HepG2 (cell line): ENCODE results near the gene COPZ1. TPM values are rescaled to one million over a fixed set of nuclear protein-coding genes. Genes with fewer than 3 reads are reported as not detected.

ENCODE experiments used
- BORCS8-MEF2B ChIP-seq: sonication (generic); formaldehyde crosslinking; IDR thresholded peaks from 2 replicates; pipeline ENCODE4 v1.8.0; 2022; ENCODE audit warnings: mild to moderate bottlenecking, missing genetic modification reagents
- DMAP1 ChIP-seq: IDR thresholded peaks from 2 replicates; pipeline ENCODE4 v1.6.1; 2016
- FOXA3 ChIP-seq: IDR thresholded peaks from 2 replicates; pipeline ENCODE4 v1.6.1; 2016; ENCODE audit warnings: missing genetic modification reagents, missing compliant biosample characterization
- HIVEP1 ChIP-seq: sonication (generic); formaldehyde crosslinking; IDR thresholded peaks from 2 replicates; pipeline ENCODE4 v1.4.0; 2020; ENCODE audit warnings: mild to moderate bottlenecking, missing genetic modification reagents
- ISX ChIP-seq: sonication (generic); formaldehyde crosslinking; conservative IDR thresholded peaks from 2 replicates; pipeline ENCODE4 v1.5.0; 2020; ENCODE audit warnings: missing genetic modification reagents
- MEIS1 ChIP-seq: sonication (generic); formaldehyde crosslinking; IDR thresholded peaks from 2 replicates; pipeline ENCODE4 v1.9.0; 2021; ENCODE audit warnings: mild to moderate bottlenecking, missing genetic modification reagents, moderate library complexity, borderline replicate concordance
- POGZ ChIP-seq: sonication (generic); formaldehyde crosslinking; IDR thresholded peaks from 2 replicates; pipeline ENCODE4 v1.4.0; 2020; ENCODE audit warnings: mild to moderate bottlenecking, missing genetic modification reagents
- SMAD9 ChIP-seq: sonication (generic); formaldehyde crosslinking; IDR thresholded peaks from 2 replicates; pipeline ENCODE4 v1.5.1; 2020; ENCODE audit warnings: mild to moderate bottlenecking, missing genetic modification reagents
- SOX6 ChIP-seq, 2 experiments: fragments of 450-650 bp in 1 of 2; sonication (generic) in 1 of 2; formaldehyde crosslinking in 1 of 2; IDR thresholded peaks; 2 replicates each; pipeline versions ENCODE4 v1.4.0 to v1.6.1; 2017 to 2020; ENCODE audit warnings: antibody characterized with exemption in 1 of 2, mild to moderate bottlenecking in 1 of 2, missing genetic modification reagents in 1 of 2
- SP140L ChIP-seq: sonication (generic); formaldehyde crosslinking; IDR thresholded peaks from 2 replicates; pipeline ENCODE4 v1.4.0; 2020; ENCODE audit warnings: missing genetic modification reagents, borderline replicate concordance
- TGIF2 ChIP-seq: IDR thresholded peaks from 2 replicates; pipeline ENCODE4 v1.6.1; 2016; ENCODE audit warnings: control low read depth, missing compliant biosample characterization
- ZBTB38 ChIP-seq: sonication (generic); formaldehyde crosslinking; IDR thresholded peaks from 2 replicates; pipeline ENCODE4 v1.5.1; 2020; ENCODE audit warnings: mild to moderate bottlenecking, missing genetic modification reagents
- ZNF335 ChIP-seq: sonication (generic); formaldehyde crosslinking; IDR thresholded peaks from 2 replicates; pipeline ENCODE4 v1.4.0; 2020; ENCODE audit warnings: missing genetic modification reagents
- ZNF616 ChIP-seq: sonication (generic); formaldehyde crosslinking; IDR thresholded peaks from 2 replicates; pipeline ENCODE4 v1.5.0; 2020; ENCODE audit warnings: low read depth, mild to moderate bottlenecking, missing genetic modification reagents
- ZNF746 ChIP-seq: sonication (generic); formaldehyde crosslinking; IDR thresholded peaks from 2 replicates; pipeline ENCODE4 v1.8.0; 2022; ENCODE audit warnings: mild to moderate bottlenecking, missing genetic modification reagents
- ZNF766 ChIP-seq: sonication (generic); formaldehyde crosslinking; IDR thresholded peaks from 2 replicates; pipeline ENCODE4 v1.5.0; 2020; ENCODE audit warnings: missing genetic modification reagents, borderline replicate concordance
- polyA plus RNA-seq, 8 experiments: library from polyadenylated mRNA; depleted of rRNA in 3 of 8; stranded (reverse) in 7 of 8; unstranded in 1 of 8; fragments of >200 nt; fragmentation: Illumina TruSeq in 4 of 8; extraction: Trizol in 4 of 8; gene quantifications; 2 replicates each; pipeline versions ENCODE4 v1.2.1 to v1.2.3, GENCODE V29; 2011 to 2016; ENCODE audit warnings: low read depth in 4 of 8, missing spikeins in 1 of 8, mixed read lengths in 1 of 8; ENCODE audit not compliant: insufficient read depth in 1 of 8
- total RNA-seq, 5 experiments: library from RNA; depleted of rRNA; stranded (reverse); fragments of >200 nt; fragmentation: Illumina TruSeq; extraction: Trizol; gene quantifications; 2 replicates each; pipeline ENCODE4 v1.2.3, GENCODE V29; 2016; ENCODE audit warnings: low read depth in 1 of 5
- TF ChIP-seq, protein P1 (sequence below): sonication (generic); formaldehyde crosslinking; IDR thresholded peaks from 2 replicates; pipeline ENCODE4 v1.5.0; 2020; ENCODE audit warnings: missing genetic modification reagents
- TF ChIP-seq, protein P2 (sequence below): sonication (generic); formaldehyde crosslinking; IDR thresholded peaks from 2 replicates; pipeline ENCODE4 v1.4.0; 2020; ENCODE audit warnings: low read depth, missing genetic modification reagents
- TF ChIP-seq, protein P3 (sequence below): fragments of 450-650 bp; IDR thresholded peaks from 2 replicates; pipeline ENCODE4 v1.6.1; 2017; ENCODE audit warnings: mild to moderate bottlenecking
- TF ChIP-seq, protein P4 (sequence below): sonication (generic); formaldehyde crosslinking; IDR thresholded peaks from 2 replicates; pipeline ENCODE4 v1.4.0; 2020; ENCODE audit warnings: missing genetic modification reagents

Gene COPZ1
- total and polyA plus RNA-seq, 2 of the 13 experiments (the other 11 are each of a cell fraction or from before 2014, with no cell fraction given) = 125 to 184 TPM

DNA sequence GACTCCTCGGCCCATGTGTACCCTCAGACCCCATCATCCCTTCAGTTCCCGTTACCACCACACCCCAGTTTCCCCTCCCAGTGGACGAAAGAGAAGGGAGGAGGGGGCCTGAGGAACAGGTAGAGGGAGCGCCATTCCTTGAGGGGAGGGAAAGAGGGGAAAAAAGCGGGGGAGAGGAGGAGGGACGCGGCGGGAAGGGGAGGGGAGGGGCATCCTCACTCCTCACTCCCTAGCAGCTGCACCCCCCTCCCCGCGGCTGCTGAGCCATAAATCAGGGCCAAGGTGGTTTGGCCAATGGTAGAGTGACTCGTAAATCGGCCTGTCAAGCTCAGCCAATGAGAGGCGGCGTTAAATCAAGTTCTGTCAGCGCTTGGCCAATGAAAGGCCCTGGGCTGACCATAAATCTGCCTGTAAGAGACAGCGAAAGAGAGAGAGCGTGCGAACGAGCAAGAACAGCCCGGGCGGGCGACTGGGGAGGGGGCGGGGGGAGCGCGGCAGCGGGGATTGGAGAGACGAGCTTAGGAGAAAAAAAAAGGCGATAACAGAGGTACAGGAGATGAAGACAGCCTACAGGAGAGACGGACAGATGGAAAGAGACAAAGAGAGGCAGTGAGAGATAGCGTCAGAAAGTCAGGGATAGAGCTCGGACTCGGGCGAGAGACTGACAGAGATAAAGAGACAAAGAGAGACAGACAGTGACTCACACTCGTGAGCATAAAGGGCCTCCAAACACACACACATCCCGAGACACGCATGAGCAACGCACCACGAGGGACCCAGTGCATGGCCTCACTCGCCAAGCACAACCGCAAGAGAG is 34.2 kb downstream of the COPZ1 start (continued):
- TF ChIP-seq ZNF766 (no peak), FOXA3 (CRISPR knock-in tag) (no peak; the same call in 1 of the 2 replicates), SP140L (CRISPR knock-in tag) (no peak), HIVEP1 (CRISPR knock-in tag) (peak; percentile 45; the same call in 1 of the 2 replicates), ZNF746 (peak; percentile 70; the same call in 1 of the 2 replicates), ZNF616 (no peak), ZBTB38 (0 out of 2 replicates have a peak, but pooled peaks have one; percentile 13), POGZ (CRISPR knock-in tag) (peak; percentile 68; the same call in 1 of the 2 replicates), SOX6 (IDR thresholded peaks at IDR 0.05) (no peak), SOX6 (CRISPR knock-in tag; IDR thresholded peaks at IDR 0.05) (peak; percentile 31; the same call in 1 of the 2 replicates), MEIS1 (CRISPR knock-in tag) (peak; percentile 85), TGIF2 (CRISPR knock-in tag) (peak; percentile 97), DMAP1 (CRISPR knock-in tag) (peak; percentile 37; the same call in 1 of the 2 replicates), ZNF335 (peak; percentile 98), BORCS8-MEF2B (CRISPR knock-in tag) (no peak), SMAD9 (CRISPR knock-in tag) (no peak), ISX (CRISPR knock-in tag) (no peak)
- TF ChIP-seq, protein P1, sequence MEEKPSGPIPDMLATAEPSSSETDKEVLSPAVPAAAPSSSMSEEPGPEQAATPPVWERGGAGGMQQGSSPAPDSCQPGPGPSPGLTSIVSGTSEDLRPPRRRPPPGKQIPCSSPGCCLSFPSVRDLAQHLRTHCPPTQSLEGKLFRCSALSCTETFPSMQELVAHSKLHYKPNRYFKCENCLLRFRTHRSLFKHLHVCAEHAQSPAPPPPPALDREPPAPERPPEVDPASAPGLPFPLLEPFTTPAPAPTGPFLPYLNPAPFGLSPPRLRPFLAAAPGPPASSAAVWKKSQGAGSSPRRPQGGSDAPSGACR (CRISPR knock-in tag) = no peak
- TF ChIP-seq, protein P2, sequence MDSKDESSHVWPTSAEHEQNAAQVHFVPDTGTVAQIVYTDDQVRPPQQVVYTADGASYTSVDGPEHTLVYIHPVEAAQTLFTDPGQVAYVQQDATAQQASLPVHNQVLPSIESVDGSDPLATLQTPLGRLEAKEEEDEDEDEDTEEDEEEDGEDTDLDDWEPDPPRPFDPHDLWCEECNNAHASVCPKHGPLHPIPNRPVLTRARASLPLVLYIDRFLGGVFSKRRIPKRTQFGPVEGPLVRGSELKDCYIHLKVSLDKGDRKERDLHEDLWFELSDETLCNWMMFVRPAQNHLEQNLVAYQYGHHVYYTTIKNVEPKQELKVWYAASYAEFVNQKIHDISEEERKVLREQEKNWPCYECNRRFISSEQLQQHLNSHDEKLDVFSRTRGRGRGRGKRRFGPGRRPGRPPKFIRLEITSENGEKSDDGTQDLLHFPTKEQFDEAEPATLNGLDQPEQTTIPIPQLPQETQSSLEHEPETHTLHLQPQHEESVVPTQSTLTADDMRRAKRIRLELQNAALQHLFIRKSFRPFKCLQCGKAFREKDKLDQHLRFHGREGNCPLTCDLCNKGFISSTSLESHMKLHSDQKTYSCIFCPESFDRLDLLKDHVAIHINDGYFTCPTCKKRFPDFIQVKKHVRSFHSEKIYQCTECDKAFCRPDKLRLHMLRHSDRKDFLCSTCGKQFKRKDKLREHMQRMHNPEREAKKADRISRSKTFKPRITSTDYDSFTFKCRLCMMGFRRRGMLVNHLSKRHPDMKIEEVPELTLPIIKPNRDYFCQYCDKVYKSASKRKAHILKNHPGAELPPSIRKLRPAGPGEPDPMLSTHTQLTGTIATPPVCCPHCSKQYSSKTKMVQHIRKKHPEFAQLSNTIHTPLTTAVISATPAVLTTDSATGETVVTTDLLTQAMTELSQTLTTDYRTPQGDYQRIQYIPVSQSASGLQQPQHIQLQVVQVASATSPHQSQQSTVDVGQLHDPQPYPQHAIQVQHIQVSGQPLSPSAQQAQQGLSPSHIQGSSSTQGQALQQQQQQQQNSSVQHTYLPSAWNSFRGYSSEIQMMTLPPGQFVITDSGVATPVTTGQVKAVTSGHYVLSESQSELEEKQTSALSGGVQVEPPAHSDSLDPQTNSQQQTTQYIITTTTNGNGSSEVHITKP (CRISPR knock-in tag) = peak; percentile 56; the same call in 1 of the 2 replicates
- TF ChIP-seq, protein P3, sequence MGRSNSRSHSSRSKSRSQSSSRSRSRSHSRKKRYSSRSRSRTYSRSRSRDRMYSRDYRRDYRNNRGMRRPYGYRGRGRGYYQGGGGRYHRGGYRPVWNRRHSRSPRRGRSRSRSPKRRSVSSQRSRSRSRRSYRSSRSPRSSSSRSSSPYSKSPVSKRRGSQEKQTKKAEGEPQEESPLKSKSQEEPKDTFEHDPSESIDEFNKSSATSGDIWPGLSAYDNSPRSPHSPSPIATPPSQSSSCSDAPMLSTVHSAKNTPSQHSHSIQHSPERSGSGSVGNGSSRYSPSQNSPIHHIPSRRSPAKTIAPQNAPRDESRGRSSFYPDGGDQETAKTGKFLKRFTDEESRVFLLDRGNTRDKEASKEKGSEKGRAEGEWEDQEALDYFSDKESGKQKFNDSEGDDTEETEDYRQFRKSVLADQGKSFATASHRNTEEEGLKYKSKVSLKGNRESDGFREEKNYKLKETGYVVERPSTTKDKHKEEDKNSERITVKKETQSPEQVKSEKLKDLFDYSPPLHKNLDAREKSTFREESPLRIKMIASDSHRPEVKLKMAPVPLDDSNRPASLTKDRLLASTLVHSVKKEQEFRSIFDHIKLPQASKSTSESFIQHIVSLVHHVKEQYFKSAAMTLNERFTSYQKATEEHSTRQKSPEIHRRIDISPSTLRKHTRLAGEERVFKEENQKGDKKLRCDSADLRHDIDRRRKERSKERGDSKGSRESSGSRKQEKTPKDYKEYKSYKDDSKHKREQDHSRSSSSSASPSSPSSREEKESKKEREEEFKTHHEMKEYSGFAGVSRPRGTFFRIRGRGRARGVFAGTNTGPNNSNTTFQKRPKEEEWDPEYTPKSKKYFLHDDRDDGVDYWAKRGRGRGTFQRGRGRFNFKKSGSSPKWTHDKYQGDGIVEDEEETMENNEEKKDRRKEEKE = no peak
- TF ChIP-seq, protein P4, sequence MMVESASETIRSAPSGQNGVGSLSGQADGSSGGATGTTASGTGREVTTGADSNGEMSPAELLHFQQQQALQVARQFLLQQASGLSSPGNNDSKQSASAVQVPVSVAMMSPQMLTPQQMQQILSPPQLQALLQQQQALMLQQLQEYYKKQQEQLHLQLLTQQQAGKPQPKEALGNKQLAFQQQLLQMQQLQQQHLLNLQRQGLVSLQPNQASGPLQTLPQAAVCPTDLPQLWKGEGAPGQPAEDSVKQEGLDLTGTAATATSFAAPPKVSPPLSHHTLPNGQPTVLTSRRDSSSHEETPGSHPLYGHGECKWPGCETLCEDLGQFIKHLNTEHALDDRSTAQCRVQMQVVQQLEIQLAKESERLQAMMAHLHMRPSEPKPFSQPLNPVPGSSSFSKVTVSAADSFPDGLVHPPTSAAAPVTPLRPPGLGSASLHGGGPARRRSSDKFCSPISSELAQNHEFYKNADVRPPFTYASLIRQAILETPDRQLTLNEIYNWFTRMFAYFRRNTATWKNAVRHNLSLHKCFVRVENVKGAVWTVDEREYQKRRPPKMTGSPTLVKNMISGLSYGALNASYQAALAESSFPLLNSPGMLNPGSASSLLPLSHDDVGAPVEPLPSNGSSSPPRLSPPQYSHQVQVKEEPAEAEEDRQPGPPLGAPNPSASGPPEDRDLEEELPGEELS = peak; percentile 59; the same call in 1 of the 2 replicates
